Tracheal epithelial cell (primary cell): ENCODE measurements around the gene SLCO1C1. TPM values are rescaled to one million over a fixed set of nuclear protein-coding genes. Genes with fewer than 3 reads are reported as not detected.

Experiments used
- total RNA-seq: library from RNA; depleted of rRNA; stranded (reverse); fragments of >200 nt; gene quantifications from 2 replicates; pipeline ENCODE4 v1.2.1, GENCODE V29; 2014

The SLCO1C1 gene, protein sequence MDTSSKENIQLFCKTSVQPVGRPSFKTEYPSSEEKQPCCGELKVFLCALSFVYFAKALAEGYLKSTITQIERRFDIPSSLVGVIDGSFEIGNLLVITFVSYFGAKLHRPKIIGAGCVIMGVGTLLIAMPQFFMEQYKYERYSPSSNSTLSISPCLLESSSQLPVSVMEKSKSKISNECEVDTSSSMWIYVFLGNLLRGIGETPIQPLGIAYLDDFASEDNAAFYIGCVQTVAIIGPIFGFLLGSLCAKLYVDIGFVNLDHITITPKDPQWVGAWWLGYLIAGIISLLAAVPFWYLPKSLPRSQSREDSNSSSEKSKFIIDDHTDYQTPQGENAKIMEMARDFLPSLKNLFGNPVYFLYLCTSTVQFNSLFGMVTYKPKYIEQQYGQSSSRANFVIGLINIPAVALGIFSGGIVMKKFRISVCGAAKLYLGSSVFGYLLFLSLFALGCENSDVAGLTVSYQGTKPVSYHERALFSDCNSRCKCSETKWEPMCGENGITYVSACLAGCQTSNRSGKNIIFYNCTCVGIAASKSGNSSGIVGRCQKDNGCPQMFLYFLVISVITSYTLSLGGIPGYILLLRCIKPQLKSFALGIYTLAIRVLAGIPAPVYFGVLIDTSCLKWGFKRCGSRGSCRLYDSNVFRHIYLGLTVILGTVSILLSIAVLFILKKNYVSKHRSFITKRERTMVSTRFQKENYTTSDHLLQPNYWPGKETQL
- total RNA-seq = not detected in 2 replicates

DNA sequence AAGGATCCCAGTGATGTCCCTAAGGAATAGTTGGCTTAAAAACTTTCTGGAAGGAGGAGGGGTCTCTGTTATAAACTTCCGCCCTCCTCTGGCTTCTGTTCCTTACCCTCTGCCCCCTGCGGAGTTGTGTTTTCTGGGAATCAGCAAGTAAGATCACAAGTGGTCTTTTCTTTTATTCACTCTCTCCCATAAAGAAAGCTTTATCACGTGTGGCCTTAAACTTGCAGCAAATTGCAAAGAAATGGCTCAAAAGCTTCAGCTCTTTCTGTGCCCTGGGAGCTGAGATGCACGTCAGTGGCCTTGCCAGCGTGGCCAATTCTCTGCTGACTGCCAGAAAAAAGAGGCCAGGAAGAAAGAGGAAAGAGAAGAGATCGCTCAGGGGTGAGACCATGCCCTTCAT lies at the start of gene SLCO1C1:
Gene SLCO1C1, plus strand, starts transcription at position 101 of the 400 bp plus-strand sequence. CDS start 4,245 bp downstream, outside the sequence.

Other genes with a start within 250 kb of the SLCO1C1 start
- gene SLCO1B3, start 115.4 kb downstream of the SLCO1C1 start, total RNA-seq = 3.2 TPM in 1 of 2 replicates, not detected in the other